Middle frontal gyrus (tissue), 1 donor: ENCODE measurements around the gene PANK3.

Source experiments
- DNase-seq: peaks from one replicate; pipeline ENCODE4 v3.0.0-alpha.2; 2015; ENCODE audit warnings: low spot score; ENCODE audit errors: extremely low spot score

The PANK3 gene

GRCh38 chr5:168578538-168579487 is at the start of gene PANK3:
PANK3 (minus strand) TSS chr5:168579368; CDS start chr5:168579283, 85 bp downstream.
- DNase-seq = no peak

- DNase-seq = no peak
Observed at GRCh38 chr5:168624850-168625364, 45.7 kb upstream of the PANK3 start.

GRCh38 chr5:168620807-168621206 is 41.6 kb upstream of the PANK3 start:
- DNase-seq = no peak

- no peak for DNase-seq
Observed at GRCh38 chr5:168614661-168615060, 35.5 kb upstream of the PANK3 start.

- no peak for DNase-seq
Observed at GRCh38 chr5:168613996-168614395, 34.8 kb upstream of the PANK3 start.

- DNase-seq = no peak
Observed at GRCh38 chr5:168613396-168613795, 34.2 kb upstream of the PANK3 start.

- DNase-seq = no peak
Observed at GRCh38 chr5:168612996-168613395, 33.8 kb upstream of the PANK3 start.

- no peak for DNase-seq
Observed at GRCh38 chr5:168612123-168612522, 33.0 kb upstream of the PANK3 start.

GRCh38 chr5:168611165-168611564 is 32.0 kb upstream of the PANK3 start:
- no peak for DNase-seq

GRCh38 chr5:168609806-168610482 is 30.8 kb upstream of the PANK3 start:
- DNase-seq = no peak

- DNase-seq = no peak
Observed at GRCh38 chr5:168608821-168609220, 29.7 kb upstream of the PANK3 start.

GRCh38 chr5:168608386-168608785 is 29.2 kb upstream of the PANK3 start:
- no peak for DNase-seq

- no peak for DNase-seq
Observed at GRCh38 chr5:168607946-168608345, 28.8 kb upstream of the PANK3 start.

- DNase-seq = no peak
Observed at GRCh38 chr5:168606562-168606961, 27.4 kb upstream of the PANK3 start.

GRCh38 chr5:168604436-168604835 is 25.3 kb upstream of the PANK3 start:
- DNase-seq = no peak

GRCh38 chr5:168603746-168604145 is 24.6 kb upstream of the PANK3 start:
- DNase-seq = no peak

GRCh38 chr5:168602517-168602916 is 23.3 kb upstream of the PANK3 start:
- no peak for DNase-seq

GRCh38 chr5:168601972-168602371 is 22.8 kb upstream of the PANK3 start:
- no peak for DNase-seq

- DNase-seq = no peak
Observed at GRCh38 chr5:168600409-168600808, 21.2 kb upstream of the PANK3 start.

- no peak for DNase-seq
Observed at GRCh38 chr5:168599826-168600225, 20.7 kb upstream of the PANK3 start.

GRCh38 chr5:168598639-168599038 is 19.5 kb upstream of the PANK3 start:
- DNase-seq = no peak

- DNase-seq = no peak
Observed at GRCh38 chr5:168596927-168597326, 17.8 kb upstream of the PANK3 start.
